NCI-H2107 (cell line): ENCODE results near the gene ACOX1.

ENCODE experiments used
- DNase-seq: peaks from one replicate; lab custom pipeline; 2025; lab: John Stamatoyannopoulos, UW

The ACOX1 gene

DNA sequence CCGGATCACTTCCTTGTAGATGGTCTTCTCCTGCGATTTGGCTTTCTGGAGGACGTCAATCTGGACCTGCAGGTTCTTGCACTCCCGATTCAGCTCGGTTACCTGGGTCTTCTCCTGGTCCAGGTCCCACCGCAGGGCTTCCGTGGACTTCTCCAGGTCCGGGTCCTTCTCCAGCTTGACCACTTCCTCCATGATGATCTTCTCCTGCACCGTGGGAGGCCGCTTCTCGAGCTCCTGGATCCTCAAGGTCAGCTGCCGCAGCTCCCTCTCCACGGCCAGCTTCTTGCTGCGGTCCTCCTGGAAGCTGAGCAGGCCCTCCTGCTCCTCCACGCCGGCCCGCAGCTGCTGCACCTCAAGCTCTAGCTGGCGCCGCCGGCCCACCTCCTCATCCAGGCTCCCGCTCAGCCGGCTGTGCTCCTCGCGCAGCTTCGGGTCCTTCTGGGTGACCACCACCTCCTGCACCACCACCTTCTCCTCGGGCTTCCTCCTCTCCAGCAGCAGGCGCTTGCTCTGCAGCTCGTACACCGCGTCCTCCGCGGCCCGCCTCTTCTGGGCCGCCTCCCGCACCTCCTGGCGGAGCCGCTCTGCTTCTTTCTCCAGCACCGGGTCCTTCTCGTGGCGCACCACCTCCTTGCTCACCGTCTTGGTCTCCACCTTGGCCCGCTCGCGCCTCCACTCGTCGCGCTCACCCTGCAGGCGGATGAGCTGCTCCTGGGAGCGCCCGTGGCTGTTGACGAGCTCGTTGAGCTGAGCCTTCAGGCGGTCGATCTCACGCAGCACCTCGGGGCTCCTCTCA is 29.9 kb upstream of the ACOX1 start:
- no peak for DNase-seq

DNA sequence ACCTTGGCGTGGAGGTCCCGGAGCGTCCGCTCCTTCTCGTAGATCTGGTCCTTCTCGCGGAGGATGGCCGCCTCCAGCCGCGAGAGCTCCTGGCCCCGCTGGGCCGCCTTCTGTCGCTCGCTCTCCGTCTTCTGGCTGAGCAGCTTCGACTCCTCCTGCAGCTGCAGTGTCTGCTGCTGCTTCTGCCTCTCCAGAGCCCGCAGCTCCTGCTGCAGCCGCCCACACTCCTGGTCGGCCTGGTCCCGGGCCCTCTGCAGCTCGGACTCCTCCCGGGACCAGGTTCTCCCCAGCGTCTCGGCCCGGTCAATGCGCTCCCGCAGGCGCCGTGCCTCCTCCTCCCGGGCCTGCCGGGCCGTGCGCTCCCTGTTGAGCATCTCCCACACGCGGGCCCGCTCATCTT is 29.2 kb upstream of the ACOX1 start:
- no peak for DNase-seq

DNA sequence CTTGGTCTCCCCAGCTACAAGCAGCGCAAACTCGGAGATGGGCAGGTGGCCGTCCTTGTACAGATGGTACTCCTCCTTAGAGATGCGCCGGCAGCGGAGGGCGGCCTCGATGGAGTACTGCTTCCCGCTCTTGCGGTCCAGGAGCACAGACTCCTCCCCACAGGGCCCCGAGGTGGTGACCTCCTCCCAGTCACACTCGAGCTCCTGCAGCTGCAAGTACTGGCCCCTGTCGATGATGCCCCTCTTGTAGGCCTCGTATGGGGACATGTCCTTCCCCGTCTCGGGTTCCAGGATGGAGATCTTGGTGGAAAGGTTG is 28.8 kb upstream of the ACOX1 start:
- no peak for DNase-seq

DNA sequence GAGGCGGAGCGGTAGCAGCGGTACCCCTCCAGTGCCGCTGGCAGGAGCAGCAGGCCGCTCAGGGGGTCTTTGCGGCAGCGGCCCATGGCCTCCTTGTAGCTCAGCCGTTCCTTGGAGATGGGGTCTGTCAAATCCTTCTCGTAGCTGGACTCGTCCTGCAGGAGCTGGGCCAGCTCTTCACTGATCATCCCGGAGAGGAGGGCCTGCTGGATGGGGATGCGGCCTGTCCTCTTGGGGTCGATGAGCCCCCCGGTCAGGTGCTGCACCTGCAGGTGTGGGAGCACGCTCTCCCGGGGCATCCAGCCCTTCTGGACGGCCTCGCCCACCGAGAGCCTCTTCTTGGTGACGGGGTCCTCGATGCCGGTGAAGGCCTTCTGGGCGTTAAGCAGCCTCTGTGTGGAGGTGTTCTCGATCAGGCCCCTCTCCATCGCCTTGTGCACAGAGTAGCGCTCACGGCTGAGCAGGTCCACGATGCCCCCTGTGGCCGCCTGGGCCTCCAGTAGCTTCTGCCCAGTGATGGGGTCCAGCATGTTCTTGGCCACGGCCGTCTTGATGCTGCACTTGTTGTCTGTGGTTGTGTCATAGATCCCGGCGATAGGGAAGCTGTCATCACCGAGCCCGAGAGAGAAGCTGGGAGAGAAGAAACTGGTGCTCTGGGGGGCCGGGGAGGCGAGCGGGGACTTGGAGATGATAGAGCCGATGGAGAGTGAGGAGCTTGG is 28.3 kb upstream of the ACOX1 start:
- no peak for DNase-seq

DNA sequence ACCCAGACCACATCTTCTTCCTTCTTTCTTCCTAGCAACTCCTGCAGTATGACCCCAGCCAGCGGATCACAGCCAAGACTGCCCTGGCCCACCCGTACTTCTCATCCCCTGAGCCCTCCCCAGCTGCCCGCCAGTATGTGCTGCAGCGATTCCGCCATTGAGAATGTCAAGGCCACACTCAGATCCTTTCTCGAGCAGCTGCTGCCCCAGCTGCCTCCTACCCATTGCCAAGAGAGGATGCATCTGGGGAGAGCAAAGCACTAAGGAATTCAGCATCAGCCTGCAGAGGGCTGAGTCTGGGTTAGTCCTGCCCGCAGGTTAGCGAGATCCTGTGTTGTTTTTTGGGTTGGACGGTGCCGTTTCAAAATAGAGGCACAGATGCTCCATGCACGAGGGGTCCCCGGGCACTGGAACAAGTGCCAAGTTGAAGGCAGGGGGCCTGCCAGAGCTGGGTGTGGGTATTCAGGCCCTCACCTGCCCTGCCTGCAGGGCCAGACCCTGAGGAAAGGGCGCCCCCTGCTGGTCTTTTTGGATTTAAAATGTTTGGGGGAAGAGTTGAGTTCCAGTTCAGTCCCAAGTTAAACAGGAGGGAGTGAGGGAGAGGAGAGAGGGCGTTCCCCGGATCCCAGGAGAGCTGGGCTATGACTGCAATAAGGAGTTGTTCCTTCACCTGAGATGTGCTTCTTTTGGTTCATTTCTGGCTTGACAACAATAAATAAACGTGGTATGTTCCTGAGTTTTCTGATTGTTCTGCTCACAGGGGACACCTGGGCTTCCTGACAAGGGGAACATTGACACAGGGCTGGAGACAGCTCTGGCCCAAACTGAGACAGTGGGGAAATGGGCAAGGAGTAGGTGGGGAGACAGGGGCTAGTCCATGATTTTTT is 26.5 kb upstream of the ACOX1 start:
- DNase-seq: peak; percentile 57

DNA sequence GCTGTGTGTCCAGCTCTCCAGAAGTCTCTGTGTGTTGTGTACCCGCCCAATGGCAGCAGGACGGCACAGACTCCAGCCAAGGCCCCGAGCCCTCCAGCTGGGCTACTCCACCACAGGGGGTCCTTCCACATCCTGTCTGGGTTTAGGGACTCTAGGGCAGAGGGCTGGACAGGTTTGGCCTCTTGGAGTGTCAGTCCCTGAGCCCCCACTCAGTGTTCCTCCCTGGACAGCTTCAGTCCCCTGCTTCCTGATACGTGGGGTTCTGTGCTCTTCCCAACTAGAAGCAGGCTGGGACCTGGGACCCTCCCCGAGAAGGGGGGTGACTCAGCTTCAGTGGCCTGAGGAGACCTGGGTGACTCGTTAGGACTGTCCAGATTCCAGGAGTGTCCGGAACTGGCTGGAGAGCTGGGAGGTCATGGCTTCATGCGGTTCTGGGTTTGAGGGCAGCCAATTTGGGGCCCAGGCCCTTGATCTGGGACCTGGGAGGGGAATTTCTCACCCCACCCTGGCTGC is 25.8 kb upstream of the ACOX1 start:
- no peak for DNase-seq

DNA sequence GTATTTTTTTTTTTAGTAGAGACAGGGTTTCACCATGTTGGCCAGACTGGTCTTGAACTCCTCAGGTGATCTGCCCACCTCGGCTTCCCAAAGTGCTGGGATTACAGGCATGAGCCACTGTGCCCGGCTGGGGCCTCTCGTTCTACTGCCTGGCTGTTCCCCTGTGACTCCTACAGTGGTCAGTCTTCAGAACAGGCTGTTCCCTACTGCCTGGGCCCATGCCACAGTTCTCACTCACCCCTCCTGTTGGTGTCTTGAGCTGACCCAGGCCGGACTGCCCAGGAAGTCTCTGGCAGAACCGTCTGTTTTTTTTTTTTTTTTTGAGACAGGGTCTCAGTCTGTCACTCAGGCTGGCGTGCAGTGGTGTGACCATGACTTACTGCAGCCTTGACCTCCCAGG is 24.9 kb upstream of the ACOX1 start:
- DNase-seq: no peak

DNA sequence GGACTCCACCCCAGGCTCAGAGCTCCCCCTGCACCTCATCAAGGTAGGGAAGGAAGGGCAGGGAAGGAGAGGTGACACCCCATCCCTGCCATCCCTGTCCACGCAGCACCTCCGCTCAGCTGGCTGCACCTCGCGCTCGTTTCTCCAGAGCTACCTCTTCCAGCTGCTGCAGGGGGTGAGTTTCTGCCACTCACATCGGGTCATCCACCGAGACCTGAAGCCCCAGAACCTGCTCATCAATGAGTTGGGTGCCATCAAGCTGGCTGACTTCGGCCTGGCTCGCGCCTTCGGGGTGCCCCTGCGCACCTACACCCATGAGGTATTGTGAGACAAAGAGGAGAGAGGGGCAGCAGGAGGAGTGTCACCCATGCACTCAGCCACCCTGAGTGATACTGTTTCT is 23.1 kb upstream of the ACOX1 start:
- DNase-seq: no peak

DNA sequence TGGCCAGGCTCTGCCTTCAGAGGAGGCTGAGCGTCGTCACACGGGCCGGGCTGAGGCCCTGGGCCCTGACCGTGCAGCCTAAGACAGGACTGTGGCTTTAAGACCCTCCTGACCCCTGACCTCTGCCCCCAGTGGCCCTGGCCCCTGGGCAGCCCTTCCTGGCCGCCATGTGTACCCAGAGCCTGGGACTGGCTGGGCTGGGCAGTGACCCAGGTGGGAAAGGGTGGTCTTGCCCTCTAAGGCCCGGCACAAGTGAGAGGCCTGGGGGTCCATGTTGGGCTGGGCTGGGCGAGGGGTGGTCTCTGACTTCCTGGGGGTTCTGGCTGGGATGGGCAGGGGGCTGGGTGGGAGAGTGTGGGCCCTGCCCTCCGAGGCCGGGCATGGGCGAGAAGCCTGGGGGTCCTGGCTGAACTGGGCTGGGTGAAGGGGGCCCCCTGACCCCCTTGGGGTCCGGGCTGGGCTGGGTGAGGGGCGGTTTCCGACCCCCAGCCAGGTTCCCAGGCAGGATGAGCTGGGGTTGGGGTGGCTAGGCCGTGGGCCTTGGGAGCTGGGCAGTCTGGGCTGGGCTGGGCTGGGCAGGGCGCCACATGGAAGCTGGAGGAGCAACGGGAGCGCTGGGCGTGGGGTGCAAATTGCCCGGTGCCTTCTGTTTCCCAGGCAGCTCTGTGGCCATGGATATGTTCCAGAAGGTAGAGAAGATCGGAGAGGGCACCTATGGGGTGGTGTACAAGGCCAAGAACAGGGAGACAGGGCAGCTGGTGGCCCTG is 22.0 kb upstream of the ACOX1 start, which contains the start of gene CDK3:
Gene CDK3, plus strand, starts transcription at position 101 of the 767 bp plus-strand sequence. Its CDS starts 571 bp downstream, at position 672.
- no peak for DNase-seq

DNA sequence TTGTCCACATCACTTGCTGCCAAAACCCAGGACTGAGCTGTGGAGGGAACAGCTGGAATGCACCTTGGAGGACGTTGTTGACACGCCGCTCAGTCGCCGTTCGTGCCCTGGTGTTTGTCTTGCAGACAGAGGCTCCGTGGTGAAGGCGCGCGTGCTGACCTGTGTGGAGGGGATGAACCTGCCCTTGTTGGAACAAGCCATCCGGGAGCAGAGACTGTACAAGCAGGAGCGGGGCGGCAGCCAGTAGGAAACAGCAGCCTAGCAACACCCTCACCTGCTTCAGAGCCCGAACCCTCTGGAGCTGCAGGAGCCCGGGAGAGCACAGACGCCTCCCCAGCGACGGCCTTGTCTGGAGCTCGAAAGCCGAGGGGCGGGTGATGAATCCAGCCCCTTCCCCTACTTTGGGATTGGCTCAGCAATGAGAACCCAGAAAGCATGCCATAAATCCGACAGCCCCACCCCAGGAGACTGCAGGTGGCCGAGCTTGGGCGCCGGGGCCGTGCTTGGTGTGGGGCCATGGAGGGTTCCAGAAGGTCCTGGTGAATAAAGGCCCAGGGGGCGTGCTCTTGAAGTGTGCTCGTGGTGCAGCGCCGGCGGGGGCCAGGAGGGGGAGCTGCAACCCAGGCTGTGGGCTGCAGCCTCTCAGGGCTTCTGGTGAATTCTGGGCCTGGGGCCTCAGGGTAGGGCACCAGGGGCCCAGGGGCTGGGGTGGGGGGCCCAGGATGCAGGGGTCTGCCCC is 21.2 kb upstream of the ACOX1 start:
- DNase-seq: no peak

DNA sequence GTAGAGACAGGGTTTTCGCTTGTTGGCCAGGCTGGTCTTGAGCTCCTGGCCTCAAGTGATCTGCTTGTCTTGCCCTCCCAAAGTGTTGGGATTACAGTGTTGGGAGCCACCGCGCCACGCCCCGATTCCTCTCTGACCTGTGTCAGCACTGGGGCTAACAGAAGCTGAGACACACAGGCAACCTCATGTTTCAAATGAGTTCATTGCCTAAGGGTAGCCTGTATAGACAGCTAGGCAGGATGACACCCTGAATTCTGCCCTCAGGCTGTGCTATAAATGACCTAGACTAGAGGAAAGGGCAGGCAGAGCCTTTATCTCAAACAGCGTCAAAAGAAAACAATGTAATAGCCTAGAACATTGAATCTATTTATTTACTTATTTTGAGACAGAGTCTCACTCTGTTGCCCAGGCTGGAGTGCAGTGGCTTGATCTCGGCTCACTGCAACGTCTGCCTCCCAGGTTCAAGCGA is 19.4 kb upstream of the ACOX1 start:
- no peak for DNase-seq

DNA sequence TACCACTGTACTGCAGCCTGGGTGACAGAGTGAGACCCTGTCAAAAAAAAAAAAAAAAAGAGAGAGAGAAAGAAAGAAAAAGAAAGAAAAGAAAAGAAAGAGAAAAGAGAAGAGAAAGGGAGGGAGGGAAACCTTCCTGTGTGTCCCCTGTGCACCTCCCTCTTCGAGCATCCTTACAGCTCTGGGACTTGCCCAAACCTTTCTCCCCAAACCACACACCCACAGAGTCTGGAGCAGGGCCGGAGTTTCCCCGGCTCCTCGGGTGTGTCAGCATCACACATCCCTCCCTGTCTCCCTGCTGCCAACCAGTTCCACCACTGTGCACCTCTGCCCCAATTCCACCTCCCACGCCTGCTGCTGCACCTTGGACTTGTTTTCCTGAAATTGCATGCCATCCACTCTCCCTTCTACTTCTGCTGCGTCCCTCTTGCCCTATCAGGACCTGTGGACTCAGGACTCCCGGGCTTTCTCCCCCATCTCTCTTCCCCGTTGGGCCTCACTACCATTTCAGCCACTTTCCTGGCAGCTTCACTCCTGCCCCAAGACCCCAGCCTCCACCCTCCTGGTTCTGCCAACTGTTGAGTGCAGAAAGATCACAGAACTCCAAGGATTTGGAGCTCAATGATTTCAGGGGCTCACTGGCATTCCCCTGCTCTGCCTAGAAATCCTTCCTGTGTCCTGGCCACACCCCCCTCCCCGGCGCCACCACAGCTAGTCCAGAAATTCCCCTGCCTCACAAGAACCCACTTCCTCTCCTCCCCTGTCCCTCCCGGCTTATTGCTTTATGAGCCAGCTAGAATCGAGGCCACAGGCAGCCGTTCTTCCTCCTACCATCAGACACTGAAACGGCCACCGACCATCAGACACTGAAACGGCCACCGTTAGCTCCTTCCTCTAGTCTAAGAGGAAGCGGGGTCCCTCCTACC is 18.0 kb upstream of the ACOX1 start:
- DNase-seq: no peak

DNA sequence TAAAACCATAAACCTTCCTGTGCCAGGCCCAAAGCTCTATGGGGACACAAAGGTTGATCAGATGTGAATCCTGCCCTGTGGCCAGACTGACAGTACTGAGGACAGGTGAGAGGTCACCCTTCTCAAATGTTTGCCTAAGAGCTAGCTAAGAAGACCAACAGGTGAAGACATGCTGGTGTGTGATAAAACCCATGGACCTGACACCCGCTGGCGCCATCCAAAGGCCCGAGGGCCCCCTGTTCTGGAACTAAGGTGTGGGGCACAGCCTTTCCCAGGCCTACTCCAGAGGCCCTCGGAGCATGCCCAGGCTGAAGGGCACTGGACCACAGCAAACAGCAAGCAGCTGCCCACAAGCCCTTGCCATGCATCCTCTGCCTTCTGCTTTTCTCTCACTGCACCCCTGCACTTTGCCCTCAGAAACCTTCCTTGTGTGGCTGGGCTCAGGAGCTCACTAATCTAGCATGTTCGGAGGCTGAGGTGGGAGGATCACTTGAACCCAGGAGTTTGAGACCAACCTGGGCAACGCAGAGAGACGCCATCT is 16.5 kb upstream of the ACOX1 start:
- DNase-seq: no peak

DNA sequence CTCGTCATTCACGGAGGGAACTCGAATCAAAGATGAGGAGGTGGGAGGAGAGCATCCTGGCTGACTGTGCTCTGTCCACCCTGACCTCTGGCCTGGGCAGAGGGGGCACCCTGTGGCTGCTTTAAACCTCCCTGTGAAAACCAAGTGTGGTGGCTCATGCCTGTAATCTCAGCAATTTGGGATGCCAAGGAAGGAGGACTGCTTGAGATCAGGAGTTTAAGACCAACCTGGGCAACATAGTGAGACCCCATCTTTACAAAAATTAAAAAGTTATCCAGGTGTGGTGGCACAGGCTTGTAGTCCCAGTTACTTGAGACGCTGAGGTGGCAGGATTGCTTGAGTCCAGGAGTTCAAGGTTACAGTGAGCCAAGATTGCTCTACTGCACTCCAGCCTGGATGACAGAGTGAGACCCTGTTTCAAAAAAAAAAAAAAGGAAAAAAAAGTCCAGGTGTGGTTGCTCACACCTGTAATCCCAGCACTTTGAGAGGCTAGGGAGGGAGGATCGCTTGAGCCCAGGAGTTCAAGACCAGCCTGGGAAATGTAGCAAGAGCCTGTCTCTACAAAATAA is 15.9 kb upstream of the ACOX1 start:
- no peak for DNase-seq

DNA sequence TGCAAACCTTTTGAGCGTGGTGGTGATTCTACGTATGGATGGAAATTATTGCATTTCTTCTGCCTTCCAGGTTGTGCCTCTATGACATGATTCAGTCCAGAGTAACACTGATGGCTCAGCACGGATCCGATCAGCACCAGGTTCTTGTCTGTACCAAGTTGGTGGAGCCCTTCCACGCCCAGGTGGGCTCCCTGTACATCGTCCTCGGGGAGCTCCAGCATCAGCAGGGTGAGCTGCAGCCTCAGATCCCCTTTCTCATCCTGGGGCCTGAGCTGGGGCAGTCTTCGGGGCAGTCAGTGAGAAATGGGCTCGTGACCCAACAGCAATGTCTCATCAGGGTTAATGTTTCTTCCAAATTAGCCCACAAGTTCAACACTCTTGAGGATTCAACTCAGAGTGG is 12.4 kb upstream of the ACOX1 start:
- DNase-seq: no peak

DNA sequence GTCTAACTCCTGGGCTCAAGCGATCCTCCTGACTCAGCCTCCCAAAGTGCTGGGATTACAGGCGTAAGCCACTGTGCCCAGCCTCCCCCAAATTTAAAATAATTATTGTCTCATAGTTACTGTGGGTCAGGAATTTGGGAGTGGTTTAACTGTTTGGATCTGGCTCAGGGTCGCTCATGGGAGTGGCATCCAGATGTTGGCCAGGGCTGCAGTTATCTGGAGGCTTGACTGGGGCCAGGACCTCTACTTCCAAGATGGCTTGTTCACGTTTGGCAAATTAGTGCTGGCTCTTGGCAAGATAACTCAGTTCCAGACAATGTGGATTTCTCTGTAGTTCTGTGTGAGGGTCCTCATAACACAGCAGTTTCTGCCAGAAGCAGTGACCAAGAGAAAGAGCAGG is 8.1 kb upstream of the ACOX1 start:
- DNase-seq: no peak

DNA sequence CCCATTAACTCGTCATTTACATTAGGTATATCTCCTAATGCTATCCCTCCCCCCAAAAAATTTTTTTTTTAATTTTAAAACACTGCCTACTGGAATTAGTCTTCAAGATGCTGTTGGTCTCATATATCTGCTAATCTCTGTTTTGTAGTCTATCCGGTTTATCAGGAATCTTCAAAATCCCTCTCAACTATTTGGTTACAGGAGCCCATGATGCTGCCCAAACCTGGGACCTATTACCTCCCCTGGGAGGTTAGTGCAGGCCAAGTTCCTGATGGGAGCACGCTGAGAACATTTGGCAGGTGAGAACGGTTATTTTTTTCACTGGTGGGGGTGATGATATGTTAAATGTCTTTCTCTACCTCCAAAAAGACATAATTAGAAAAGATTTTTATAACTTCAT is 7.0 kb upstream of the ACOX1 start:
- no peak for DNase-seq

DNA sequence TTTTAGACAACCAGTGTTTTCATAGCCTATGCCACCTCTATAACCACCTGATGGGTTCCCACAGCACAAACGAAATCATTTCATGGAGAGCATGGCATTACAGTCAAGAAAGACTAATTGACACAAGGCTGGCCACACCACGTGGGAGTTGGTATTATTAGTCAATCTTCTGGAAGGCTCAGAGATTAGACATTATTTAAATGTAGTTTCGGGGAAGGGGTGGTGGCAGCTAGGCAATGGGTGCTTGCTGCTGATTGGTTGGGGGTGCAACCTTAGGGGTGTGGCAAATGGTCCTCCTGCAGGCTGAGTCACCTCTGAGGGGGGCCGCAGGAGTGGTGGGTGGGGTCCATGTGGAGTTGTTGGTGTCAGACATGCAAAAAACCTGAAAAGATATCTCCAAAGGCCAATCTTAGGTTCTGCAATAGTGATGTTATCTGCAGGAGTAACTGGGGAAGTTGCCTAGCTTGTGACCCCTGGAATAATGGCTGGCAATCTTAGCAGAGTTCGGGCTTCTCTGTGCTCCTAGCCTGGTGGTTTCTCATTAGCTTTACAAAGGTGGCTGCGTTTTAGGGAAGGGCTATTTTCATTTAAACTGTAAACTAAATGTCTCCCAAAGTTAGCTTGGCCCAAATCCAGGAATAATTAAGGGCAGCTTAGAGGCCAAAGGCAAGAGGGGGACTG is 4.7 kb upstream of the ACOX1 start:
- DNase-seq: no peak
